Measurements from ENCODE around the gene KCNE2.
"Not testable (repeated sequence)": the region's sequence is repeated elsewhere in the genome, so short reads cannot be mapped to it uniquely, and the experiment has no call there.

KCNE2 gene

DNA sequence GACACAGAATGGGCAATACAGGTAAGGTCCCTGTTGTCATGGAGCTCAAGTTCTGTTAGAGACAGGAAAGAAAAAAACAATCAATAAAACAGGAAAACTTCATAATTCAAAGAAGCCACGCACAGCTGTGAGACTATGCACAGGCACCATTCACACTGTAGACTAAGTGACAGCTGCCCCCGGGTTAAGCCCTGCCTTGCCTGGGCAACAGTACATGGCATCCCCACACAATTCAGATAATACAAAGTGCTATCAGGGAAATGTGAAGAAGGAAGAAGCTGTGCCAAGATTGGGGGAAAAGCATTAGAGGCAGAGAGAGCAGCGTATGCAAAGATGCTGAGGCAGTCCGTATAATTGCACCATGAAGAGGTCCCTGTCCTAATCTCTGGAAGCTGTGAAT lies 9.0 kb upstream of the KCNE2 start:
- DNase-seq = no peak

DNA sequence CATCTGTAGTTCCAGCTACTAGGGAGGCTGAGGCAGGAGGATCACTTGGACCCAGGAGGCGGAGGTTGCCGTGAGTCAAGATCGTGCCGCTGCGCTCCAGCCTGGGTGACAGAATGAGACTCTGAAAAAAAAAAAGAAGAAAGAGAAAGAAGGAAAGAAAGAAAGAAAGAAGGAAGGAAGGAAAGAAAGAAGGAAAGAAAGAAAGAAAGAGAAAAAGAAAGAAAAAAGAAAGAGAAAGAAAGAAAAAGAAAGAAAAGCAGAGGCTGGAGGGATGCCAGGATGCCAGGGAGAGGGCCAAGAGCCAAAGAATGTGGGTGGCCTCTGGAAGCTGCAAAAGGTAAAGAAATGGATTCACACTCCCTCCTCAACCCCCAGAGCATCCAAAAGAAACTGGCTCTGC lies 8.2 kb upstream of the KCNE2 start:
- no peak for DNase-seq

DNA sequence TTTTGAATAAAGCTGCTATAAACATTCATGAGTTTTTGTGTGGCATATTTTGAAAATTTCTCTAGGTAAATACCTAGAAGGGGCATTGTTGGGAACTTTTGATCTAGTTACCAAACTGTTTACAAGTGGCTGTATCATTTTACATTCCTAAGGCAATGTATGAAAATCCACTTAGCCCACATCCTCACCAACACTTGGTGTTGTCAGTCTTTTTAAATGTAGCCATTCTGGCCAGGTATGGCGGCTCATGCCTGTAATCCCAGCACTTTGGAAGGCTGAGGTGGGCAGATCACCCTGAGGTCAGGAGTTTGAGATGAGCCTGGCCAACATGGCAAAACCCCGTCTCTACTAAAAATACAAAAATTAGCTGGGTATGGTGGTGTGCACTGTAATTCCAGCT lies 5.9 kb upstream of the KCNE2 start:
- no peak for DNase-seq

DNA sequence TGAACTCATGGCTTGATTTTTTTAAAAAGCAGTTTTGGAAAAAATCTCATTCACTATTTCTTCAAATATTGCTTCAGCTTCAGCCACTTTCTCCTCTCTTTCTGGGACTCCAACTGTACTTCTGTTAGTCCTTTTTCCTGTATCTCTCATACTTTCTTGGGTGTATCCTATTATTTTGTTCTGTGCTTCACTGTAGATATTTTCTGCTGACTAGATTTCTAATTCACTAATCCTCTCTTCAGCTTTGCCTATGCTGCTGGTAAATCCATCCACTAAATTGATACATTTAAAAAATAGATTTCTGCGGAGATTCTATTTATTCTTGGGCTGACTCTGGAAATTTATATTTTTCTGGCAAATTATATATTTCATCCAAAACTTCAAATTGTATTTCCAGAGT lies 4.9 kb upstream of the KCNE2 start:
- DNase-seq = no peak

DNA sequence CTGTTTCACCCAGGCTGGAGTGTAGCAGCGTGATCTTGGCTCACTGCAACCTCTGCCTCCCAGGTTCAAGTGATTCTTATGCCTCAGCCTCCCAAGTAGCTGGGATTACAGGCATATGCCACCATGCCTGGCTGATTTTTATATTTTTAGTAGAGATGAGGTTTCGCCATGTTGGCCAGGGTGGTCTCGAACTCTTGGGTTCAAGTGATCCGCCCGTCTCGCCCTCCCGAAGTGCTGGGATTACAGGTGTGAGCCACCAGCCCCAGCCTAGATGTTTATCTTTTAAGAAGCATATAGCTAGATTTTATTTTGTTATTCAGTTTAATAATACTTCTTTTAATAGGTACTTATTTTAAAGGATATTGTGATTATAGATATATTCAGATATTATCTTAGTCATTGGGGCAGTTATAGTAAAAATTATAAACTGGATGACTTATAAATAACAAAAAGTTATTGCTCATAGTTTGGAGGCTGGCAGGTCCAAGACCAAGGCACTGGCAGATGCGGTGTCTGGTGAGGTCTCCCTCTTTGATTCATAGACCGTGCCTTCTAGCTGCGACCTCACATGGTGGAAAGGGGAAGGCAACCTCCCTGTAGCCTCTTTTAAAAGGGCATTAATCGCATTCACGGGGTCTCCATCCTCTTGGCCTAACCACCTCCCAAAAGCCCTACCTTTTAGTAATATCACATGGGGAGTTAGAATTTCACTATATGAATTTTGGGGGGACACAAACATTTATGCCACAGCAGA lies 3.1 kb upstream of the KCNE2 start:
- DNase-seq = no peak

DNA sequence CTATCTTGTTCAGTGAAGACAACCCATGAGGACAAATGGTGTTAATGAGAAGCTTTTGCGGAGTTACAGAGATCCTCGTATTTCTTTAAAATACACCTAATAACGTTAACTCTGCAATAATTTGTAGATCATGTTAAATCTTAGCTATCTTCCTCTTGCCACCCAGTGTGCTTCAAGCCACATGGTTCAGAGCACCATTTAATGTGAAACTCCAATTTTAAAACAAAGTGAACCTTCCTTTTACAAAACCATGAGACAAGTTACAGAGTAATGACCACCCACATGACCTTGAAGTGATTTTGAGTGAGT lies 1.7 kb upstream of the KCNE2 start:
- DNase-seq = no peak

DNA sequence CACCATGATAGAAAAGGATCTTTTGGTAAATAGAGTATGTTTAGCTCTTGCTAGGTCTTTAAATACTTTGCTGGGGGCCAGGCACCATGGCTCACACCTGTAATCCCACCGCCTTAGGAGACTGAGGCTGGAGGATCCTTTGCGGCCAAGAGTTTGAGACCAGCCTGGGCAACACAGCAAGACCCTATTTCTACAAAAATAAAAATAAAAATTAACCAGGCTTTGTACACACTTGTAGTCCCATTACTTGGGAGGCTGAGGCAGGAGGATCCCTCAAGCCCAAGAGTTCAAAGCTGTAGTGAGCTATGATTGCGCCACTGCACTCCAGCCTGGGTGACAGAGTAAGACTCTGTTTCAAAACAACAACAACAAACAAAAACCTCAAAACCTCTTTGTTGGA lies 1.1 kb upstream of the KCNE2 start:
- no peak for DNase-seq

DNA sequence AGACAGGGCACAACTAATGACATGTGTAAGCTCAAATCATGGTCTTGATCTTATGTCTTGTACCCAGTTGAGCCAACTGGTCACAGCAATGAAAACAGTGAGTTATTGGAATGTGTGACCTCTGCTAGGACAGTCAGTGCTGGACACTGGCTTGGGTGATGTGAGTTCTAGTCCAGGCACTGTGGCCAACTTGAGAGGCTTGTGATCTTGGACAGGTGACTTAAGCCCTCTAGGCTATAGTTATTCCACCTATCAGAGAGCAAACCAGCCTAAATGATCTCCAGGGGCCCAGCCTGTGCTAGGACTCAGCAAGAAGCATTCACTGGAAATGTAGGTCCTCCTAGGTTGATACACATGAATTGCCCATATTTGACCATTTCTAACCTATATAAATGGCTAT lies 1.1 kb downstream of the KCNE2 start:
- no peak for DNase-seq

DNA sequence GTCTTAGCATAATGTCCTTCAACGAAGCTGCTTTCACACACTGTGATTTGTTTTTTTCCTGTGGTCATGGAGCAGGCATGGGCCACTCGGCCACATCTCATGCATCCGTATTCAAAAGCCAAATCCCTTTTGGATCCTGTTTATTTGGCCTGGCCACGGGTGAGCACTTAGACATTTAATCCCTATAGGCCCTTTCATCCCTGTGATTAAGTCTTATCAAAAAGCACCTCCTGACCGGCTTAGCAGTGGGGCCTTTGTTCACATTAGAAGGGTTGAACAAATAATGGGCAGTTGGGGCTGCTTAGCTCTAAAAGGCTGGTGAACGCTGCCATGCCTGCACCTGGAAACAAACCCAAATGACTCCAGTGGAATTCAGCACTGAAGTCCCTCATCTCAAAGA lies 2.0 kb downstream of the KCNE2 start:
- DNase-seq = no peak

DNA sequence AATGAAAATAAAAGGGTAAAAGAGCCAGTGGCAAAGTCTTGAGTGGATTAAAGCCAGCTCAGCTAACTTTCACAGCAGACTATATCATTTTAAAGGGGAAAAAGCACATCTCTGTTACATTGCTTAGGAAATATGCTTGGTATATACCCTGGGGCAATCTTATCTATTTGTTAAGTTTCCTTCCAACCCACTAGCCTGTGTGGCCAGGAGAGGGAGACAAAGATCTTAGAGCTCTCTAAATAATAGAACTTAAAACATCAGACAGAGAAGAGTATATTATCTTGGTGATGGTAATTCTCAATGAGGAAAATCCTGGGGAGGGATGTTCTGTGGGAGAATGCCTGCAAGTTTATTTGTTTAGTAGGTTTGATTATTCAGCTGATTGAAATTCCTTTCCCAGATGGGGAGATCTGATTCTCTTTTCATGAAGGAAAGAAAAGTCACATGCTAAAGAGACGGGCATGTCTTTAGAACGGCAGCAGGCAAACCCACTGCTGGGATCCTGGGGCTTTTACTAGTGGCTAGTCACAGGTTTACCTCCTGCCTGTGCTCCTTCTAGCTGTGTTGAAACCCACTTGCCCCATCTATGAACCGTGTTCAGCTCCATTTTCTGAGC lies 3.6 kb downstream of the KCNE2 start:
- no peak for DNase-seq

DNA sequence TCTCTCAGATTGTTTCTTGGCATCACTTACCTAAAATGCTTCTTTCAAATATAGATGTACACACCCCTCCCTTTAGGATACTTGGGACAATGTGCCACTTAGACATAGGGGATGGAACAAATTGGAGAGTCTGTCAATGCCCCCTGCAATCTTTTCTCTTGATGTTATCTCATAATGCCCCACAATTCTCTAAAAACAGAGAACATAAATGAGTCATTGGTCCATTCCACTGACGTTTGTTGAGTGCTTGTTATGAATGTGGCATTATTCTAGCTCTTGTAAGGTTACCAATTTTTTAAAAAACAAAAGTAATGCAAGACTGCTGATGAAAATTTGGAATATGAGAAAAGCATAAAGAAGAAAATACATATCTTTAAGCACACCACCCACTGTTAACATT lies 5.9 kb downstream of the KCNE2 start:
- no peak for DNase-seq

DNA sequence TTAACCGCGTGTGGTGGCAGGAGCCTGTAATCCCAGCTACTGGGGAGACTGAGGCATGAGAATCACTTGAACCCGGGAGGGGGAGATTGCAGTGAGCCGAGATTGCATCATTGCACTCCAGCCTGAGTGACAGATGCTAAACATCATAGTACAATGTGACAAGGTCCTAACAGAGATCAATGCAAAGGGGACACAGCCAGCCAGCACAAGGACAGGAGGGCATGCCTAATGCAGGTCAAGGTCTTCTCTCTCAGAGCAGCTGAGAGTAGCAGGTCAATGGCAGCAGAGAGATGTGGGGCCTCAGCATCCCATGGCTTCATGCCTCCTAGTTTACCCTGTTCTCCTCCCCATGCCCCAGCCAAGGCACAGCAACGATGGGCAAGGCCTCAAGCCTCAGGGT lies 8.5 kb downstream of the KCNE2 start:
- DNase-seq = no peak

DNA sequence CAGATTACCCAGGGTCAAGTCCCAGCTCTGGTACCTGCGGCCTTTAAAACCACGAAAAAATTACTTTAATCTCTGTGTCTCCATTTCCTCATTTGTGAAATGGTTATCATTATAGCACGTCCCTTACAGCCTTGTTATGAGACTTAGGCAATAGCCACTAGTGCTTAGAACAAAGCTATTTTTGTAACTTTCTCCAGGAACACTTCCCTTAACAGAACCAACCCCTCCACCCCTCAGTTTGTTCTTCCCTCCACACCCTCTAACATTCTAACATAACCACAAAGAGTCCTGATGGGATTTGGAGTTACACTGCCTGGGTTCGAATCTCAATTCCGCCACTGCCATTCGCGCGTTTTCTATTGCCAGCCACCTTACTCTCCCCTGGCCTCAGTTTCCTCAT lies 10.7 kb downstream of the KCNE2 start:
- not testable (repeated sequence) for DNase-seq

DNA sequence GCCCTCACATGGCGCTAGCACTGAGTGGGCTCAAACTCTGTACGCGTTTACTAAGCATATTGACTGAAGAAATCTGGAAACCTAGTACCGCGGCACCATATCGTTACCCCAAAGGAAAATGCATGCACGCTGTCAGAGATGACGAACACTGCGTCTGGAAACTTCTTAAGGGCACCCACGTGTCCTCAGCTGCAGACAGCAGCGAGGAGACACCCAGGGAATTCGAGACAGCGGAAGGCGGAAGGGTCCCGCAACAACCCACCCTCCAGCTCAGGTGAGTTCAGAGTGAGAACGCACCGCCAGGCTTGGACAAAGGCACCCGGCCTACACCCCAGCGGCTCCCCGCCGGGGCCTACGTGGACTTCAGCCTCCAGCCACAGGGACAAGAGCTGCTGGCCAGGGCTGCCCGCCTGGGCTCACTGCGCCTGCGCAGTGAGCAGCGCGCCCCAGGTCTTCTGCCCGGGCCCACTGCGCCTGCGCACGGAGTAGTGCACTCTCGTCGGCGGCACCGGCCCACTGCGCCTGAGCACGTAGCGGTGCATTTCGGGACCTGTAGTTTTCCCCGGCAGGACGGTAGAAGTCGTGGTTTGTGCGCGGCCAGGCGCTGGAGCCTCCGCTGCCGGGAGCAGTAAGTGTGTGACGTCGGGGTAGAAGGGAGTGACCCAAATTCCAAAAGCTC lies 11.3 kb downstream of the KCNE2 start, which contains the start of gene SMIM11:
Gene SMIM11 (plus strand): TSS at position 568 of the 679 bp plus-strand sequence. CDS start 3,998 bp downstream, outside the sequence.
- DNase-seq = not testable (repeated sequence)

DNA sequence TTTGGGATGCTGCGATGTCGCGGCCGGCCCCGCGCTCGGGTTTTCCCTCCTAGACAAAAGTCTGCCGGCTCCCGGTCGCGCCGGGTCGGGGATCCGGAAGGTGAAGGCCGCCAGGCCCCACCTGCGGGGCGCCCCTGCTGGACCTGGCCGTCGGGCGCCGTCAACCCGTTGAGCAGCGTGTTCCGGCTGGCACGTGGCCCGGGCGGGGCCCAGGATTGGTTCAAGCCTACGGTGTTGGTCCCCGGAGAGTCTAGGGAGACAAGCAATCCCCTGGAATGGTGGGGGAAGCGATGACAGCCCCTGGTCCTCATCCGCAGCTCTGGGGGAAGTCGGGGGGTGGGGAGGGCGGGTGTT lies 11.8 kb downstream of the KCNE2 start:
- not testable (repeated sequence) for DNase-seq

DNA sequence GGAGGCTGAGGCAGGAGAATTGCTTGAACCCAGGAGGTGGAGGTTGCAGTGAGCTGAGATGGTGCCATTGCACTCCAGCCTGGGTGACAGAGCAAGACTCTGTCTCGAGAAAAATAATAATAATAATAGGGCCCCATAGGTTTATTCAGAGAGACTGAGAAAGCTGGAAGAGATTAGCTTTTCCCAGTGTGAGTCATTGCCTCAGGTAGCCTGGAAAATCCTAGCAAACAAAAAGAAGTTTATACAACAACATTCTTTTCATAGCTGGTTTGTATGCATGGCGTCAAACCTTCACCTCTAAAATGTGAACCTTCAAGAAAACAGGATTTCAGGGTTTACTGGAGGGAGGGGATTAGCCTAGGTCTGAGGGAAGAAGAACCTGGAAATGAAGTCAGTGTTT lies 19.3 kb downstream of the KCNE2 start:
- not testable (repeated sequence) for DNase-seq

DNA sequence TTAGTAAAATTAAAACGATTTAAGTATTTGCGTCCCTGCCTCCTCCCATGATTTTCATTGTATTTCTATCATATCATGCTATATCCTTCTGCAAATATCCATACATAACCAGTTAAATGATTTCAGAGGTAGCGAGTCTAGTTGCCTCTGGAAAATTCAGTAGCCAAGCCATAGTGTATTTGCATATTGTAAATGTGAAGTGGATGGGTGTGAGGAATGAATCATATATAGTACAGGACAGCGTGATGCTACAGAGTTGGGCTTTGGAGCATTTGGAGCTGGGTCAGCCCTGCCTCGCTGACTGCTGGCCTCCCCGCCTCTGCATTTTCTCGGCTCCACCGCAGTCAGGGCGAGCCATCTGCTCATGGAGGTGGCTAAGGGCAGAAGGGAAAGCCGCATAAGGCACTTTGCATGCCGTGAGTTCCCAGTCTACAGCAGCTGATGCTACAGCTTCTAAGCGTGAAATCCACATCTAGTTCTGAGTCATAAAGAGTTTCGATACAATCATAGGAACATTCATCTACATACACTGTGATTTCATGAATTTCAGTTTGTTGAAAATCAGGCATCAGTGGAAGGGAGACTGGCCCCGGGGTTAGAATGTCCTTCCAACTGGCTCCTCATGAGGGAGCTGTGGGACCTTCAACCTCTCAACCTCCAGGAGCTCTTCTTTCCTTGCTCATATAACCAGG lies 20.1 kb downstream of the KCNE2 start:
- DNase-seq = not testable (repeated sequence)

DNA sequence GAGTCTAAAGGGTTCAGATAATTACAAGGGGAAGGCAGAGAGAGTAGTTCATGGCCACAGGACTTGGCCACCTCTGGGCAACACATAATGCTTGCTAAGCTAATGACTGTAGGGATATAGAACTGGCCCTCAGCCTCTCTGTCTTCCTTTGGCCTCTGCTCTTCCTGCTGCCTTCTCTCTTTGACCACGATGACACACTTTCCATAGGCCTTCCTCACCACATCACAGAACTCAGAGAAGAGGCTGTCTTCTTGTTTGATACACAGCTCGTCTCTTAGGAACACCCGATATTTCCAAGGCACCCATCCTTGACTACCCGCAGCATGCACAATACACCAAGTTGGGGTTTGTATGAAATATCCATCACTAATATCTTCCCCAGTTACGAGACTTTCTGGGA lies 36.7 kb downstream of the KCNE2 start:
- not testable (repeated sequence) for DNase-seq

DNA sequence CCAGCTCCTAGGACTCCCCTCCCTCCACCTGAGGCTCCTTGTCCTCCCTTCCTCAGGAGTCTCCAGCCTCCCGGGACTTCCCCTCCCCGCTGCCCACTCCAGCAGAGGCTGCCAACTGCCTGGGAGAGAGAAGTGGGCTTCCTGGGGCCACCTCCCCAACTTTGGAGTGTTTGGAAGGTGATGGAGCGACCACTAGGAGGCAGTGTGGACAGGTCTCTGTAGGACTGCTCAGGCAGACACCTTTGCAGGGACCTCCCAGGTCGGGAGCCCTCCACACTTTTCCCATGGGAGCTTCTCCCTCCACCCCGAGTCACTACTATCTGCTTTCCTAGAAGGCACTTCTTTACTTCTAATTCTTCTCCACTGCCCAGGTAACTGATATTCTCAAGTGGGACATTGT lies 40.9 kb downstream of the KCNE2 start:
- DNase-seq = not testable (repeated sequence)

DNA sequence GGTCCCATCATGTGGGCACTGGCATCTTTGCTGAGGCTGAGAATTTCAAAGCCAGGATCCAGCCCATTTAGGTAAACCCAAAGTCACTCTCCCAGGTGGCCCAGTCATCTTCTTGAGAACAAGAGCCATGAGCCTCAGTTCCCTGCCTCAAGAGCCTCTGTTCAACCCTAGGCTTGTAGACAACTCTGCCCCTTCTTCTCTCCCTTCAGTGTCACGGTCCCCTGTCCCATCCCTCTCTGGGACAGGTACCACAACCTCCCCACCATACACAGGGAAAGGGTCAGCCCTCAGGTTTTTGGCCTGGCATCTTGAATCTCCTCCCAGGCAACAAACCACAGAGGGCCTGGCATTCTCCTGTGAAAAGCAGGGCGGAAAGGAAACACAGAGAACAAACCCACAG lies 41.9 kb downstream of the KCNE2 start:
- not testable (repeated sequence) for DNase-seq

DNA sequence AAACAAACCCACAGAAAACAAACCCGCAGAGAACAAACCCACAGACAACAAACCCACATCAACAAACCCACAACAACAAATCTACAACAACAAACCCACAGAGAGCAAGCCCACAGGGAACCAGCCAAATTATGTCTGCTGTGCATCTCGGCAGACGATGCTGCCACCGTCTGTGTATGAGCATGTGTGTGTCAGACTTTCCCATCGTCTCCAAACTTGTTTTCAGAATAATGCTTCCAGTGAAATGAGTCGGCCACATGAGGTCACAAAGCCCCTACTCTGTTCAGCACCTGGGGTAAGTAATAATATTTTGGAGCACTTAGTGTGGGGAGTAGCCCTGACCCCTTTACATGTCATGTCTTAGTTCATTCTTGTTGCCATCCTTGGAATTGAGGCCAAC lies 42.3 kb downstream of the KCNE2 start:
- not testable (repeated sequence) for DNase-seq

DNA sequence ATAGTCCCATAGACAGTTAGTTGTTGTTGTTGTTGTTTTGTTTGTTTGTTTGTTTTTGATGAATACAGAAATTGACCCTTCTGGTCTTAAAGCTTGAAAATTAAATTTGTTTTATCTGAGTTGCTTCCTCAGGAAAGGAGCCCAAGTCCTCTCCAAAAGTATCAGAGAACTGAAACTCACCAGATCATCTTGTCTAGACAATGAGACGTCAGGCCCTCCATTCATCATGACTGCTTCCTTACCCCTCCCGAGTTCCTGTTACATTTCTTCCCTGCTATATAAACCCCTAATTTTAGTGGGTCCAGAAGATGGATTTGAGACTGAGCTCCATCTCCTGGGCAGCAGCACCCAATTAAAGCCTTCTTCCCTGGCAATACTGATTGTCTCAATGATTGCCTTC lies 42.9 kb downstream of the KCNE2 start:
- not testable (repeated sequence) for DNase-seq

DNA sequence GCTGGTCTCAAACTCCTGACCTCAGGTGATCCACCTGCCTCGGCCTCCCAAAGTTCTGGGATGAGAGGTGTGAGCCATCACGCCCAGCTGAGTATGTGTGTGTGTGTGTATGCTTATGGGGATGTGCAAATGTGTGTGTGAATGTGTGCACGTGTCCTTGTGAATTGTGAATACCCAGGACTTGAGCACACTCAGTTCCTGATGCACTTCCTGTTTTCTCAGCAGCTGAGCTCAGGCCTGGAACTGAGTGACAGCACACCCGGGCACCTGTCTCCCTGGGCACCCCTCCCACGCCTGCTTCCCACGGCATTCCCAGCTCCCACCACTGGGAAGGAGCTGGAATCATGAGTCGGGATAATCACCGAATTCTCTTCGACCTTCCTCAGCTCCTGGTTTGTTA lies 43.5 kb downstream of the KCNE2 start:
- not testable (repeated sequence) for DNase-seq
